H9 (cell line): ENCODE data around the gene MYO5B. TPM values are rescaled to one million over a fixed set of nuclear protein-coding genes. Genes with fewer than 3 reads are reported as not detected.

Experiments used
- DNase-seq: peaks from one replicate; pipeline ENCODE4 v3.0.0-alpha.2; 2017
- H2AFZ ChIP-seq: one replicate; pipeline ENCODE4 v1.6.1; 2013; ENCODE audit warnings: mild to moderate bottlenecking, low read length, control low read depth, moderate library complexity
- H2AK5ac ChIP-seq: 2 replicates; pipeline ENCODE4 v1.6.1; 2013; ENCODE audit warnings: low read length, control low read depth, mixed read lengths; ENCODE audit not compliant: insufficient read length
- H2BK120ac ChIP-seq: one replicate; pipeline ENCODE4 v1.6.1; 2013; ENCODE audit warnings: low read depth, mild to moderate bottlenecking, low read length, control low read depth, inconsistent platforms; ENCODE audit not compliant: poor library complexity, severe bottlenecking
- H2BK12ac ChIP-seq: 2 replicates; pipeline ENCODE4 v1.6.1; 2013; ENCODE audit warnings: low read length, control low read depth, mixed read lengths, low read depth; ENCODE audit not compliant: insufficient read length
- H2BK15ac ChIP-seq: 2 replicates; pipeline ENCODE4 v1.6.1; 2013; ENCODE audit warnings: low read depth, low read length, control low read depth
- H2BK20ac ChIP-seq: one replicate; pipeline ENCODE4 v1.6.1; 2013; ENCODE audit warnings: low read depth, mild to moderate bottlenecking, low read length, control low read depth, inconsistent platforms; ENCODE audit not compliant: poor library complexity, severe bottlenecking
- H2BK5ac ChIP-seq: 2 replicates; pipeline ENCODE4 v1.6.1; 2013; ENCODE audit warnings: low read length, control low read depth, mixed read lengths; ENCODE audit not compliant: insufficient read length
- H3K14ac ChIP-seq: 2 replicates; pipeline ENCODE4 v1.6.1; 2013; ENCODE audit warnings: low read length, control low read depth; ENCODE audit not compliant: insufficient read depth
- H3K18ac ChIP-seq: 2 replicates; pipeline ENCODE4 v1.6.1; 2013; ENCODE audit warnings: low read depth, mild to moderate bottlenecking, mixed read lengths, low read length, control low read depth; ENCODE audit not compliant: insufficient read length
- H3K23ac ChIP-seq: 2 replicates; pipeline ENCODE4 v1.6.1; 2013; ENCODE audit warnings: low read length, control low read depth, mixed read lengths, low read depth; ENCODE audit not compliant: insufficient read length
- H3K23me2 ChIP-seq: 2 replicates; pipeline ENCODE4 v1.6.1; 2013; ENCODE audit warnings: low read depth, mild to moderate bottlenecking, mixed read lengths, low read length, control low read depth; ENCODE audit not compliant: insufficient read length, poor library complexity, severe bottlenecking
- H3K27ac ChIP-seq: 2 replicates; pipeline ENCODE4 v1.5.1; 2013; ENCODE audit warnings: low read length, control low read depth, mixed read lengths, low read depth; ENCODE audit not compliant: insufficient read length
- H3K27me3 ChIP-seq: 2 replicates; pipeline ENCODE4 v1.6.1; 2013; ENCODE audit warnings: low read length, control low read depth, inconsistent platforms; ENCODE audit not compliant: insufficient read depth
- H3K4ac ChIP-seq: 2 replicates; pipeline ENCODE4 v1.6.1; 2013; ENCODE audit warnings: low read depth, mild to moderate bottlenecking, control low read depth, inconsistent platforms, low read length, moderate library complexity
- H3K4me1 ChIP-seq: 2 replicates; pipeline ENCODE4 v1.6.1; 2013; ENCODE audit warnings: low read length, control low read depth, inconsistent platforms; ENCODE audit not compliant: insufficient read depth
- H3K4me2 ChIP-seq: 2 replicates; pipeline ENCODE4 v1.6.1; 2013; ENCODE audit warnings: low read length, control low read depth, mixed read lengths; ENCODE audit not compliant: insufficient read length, insufficient read depth
- H3K56ac ChIP-seq: 2 replicates; pipeline ENCODE4 v1.6.1; 2013; ENCODE audit warnings: low read depth, mild to moderate bottlenecking, mixed read lengths, low read length, control low read depth; ENCODE audit not compliant: insufficient read length
- H3K79me1 ChIP-seq: 2 replicates; pipeline ENCODE4 v1.6.1; 2013; ENCODE audit warnings: low read depth, mild to moderate bottlenecking, moderate library complexity, low read length, control low read depth, inconsistent platforms; ENCODE audit not compliant: insufficient read depth, poor library complexity, severe bottlenecking
- H3K79me2 ChIP-seq: 2 replicates; pipeline ENCODE4 v1.6.1; 2013; ENCODE audit warnings: low read length, control low read depth, inconsistent platforms; ENCODE audit not compliant: insufficient read depth
- H3K9ac ChIP-seq: 2 replicates; pipeline ENCODE4 v1.6.1; 2013; ENCODE audit warnings: low read length, control low read depth, mixed read lengths; ENCODE audit not compliant: insufficient read length; ENCODE audit errors: extremely low read depth
- H3K9me3 ChIP-seq: one replicate; pipeline ENCODE4 v1.6.1; 2013; ENCODE audit warnings: low read depth, low read length, inconsistent platforms; ENCODE audit not compliant: control insufficient read depth
- H3T11ph ChIP-seq: one replicate; pipeline ENCODE4 v1.6.1; 2013; ENCODE audit warnings: mild to moderate bottlenecking, low read length, control low read depth, inconsistent platforms
- H4K20me1 ChIP-seq: one replicate; pipeline ENCODE4 v1.6.1; 2013; ENCODE audit not compliant: control insufficient read depth, insufficient read length, insufficient read depth
- H4K5ac ChIP-seq: 2 replicates; pipeline ENCODE4 v1.6.1; 2013; ENCODE audit warnings: low read depth, mild to moderate bottlenecking, mixed read lengths, low read length, control low read depth; ENCODE audit not compliant: insufficient read length
- H4K8ac ChIP-seq: replicated peaks from 2 replicates; pipeline ENCODE4 v1.6.1; 2013; ENCODE audit warnings: low read length, control low read depth, mixed read lengths, low read depth; ENCODE audit not compliant: insufficient read length
- H4K91ac ChIP-seq: 2 replicates; pipeline ENCODE4 v1.6.1; 2013; ENCODE audit warnings: low read depth, mild to moderate bottlenecking, moderate library complexity, mixed read lengths, low read length, control low read depth; ENCODE audit not compliant: insufficient read length
- H3K27ac Mint-ChIP-seq, 3 experiments: 2 replicates in 2 of 3; 3 replicates in 1 of 3; pipeline ENCODE4 v1.8.0; 2020 to 2021; ENCODE audit warnings: mixed read lengths in 3 of 3, mild to moderate bottlenecking in 1 of 3, moderate library complexity in 1 of 3
- H3K27me3 Mint-ChIP-seq: 2 replicates; pipeline ENCODE4 v1.8.0; 2021; ENCODE audit warnings: low read depth, mild to moderate bottlenecking, moderate library complexity, mixed read lengths
- H3K36me3 Mint-ChIP-seq, 3 experiments: 2 replicates in 2 of 3; 3 replicates in 1 of 3; pipeline ENCODE4 v1.8.0; 2020 to 2021; ENCODE audit warnings: low read depth in 3 of 3, mixed read lengths in 3 of 3; ENCODE audit not compliant: insufficient read depth in 1 of 3
- H3K4me1 Mint-ChIP-seq, 2 experiments: 2 replicates each; pipeline ENCODE4 v1.8.0; 2020; ENCODE audit warnings: mixed read lengths in 2 of 2
- H3K4me3 Mint-ChIP-seq, 2 experiments: 2 replicates in 1 of 2; 3 replicates in 1 of 2; pipeline ENCODE4 v1.8.0; 2020 to 2021; ENCODE audit warnings: mild to moderate bottlenecking in 2 of 2, mixed read lengths in 2 of 2, moderate library complexity in 1 of 2
- H3K9me3 Mint-ChIP-seq, 2 experiments: 2 replicates in 1 of 2; 3 replicates in 1 of 2; pipeline ENCODE4 v1.8.0; 2020; ENCODE audit warnings: mild to moderate bottlenecking in 2 of 2, mixed read lengths in 2 of 2, moderate library complexity in 1 of 2
- WGBS: extraction: QIAGEN DNeasy Blood & Tissue Kit; methylation state at CpG from one replicate; pipeline ENCODE4 v1.1.7; 2013; ENCODE audit warnings: missing lambda C conversion rate, low lambda C conversion rate, mixed read lengths; ENCODE audit not compliant: insufficient read length; ENCODE audit errors: extremely low coverage; 5-methylcytosine and 5-hydroxymethylcytosine counted together
- total RNA-seq: library from RNA; stranded (reverse); gene quantifications from 2 replicates; pipeline ENCODE4 v1.2.1, GENCODE V29; 2021
- TF ChIP-seq, protein P1 (sequence below): fragments of 200-600 bp; sonication (generic); conservative IDR thresholded peaks from 3 replicates; pipeline ENCODE4 v1.8.0; 2021; ENCODE audit warnings: antibody characterized with exemption, mild to moderate bottlenecking

MYO5B gene
- total RNA-seq, 1 experiment from 2014 or later = 9.3 TPM

DNA sequence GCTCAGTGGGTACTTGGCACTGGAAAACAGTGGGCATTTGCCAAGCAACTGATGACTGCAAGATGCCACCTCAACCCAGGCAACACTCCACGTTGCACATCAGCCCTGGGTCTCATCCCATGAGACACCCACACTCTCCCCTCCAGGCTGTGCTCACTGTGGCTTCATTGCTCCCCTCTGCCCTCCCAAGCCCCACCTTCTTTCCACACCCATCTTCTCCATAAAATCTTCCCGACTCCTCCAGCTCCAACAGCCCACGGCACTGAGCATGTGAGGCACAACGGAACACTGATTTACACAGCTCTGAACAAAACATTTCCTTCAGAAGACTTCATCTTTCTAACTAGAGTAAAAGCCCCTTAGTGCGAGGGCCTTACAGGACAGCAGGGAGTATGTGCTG is 263.8 kb downstream of the MYO5B start:
- Histone ChIP-seq H3K4ac (no peak overlapping the region), H3K14ac (no peak overlapping the region), H3K27ac (no peak overlapping the region), H3K4me1 (no peaks in the 10 kb centered on the region), H2BK15ac (no peak overlapping the region), H3K4me2 (no peak overlapping the region), H4K5ac (no peak overlapping the region), H2AFZ (no peak overlapping the region), H3K23me2 (no peaks in the 10 kb centered on the region), H2BK12ac (no peak overlapping the region), H4K8ac (no peak overlapping the region), H2AK5ac (no peak overlapping the region), H4K20me1 (peaks cover 3% of the 10 kb centered on the region), H3K18ac (no peak overlapping the region), H3K27me3 (no peaks in the 10 kb centered on the region), H2BK120ac (no peak overlapping the region), H2BK5ac (no peak overlapping the region), H3K9me3 (no peaks in the 10 kb centered on the region), H3T11ph (no peak overlapping the region), H3K56ac (no peak overlapping the region), H2BK20ac (no peak overlapping the region), H3K9ac (no peak overlapping the region), H3K79me1 (no peaks in the 10 kb centered on the region), H4K91ac (no peak overlapping the region), H3K79me2 (no peaks in the 10 kb centered on the region), H3K23ac (no peak overlapping the region)
- no peaks in the 10 kb centered on the region for H3K27me3 Mint-ChIP-seq
- peaks cover 0 to 6% of the 10 kb centered on the region in 2 experiments; a peak in 2 of 4 replicates for H3K4me1 Mint-ChIP-seq
- no peak overlapping the region for H3K4me3 Mint-ChIP-seq
- no peaks in the 10 kb centered on the region for H3K9me3 Mint-ChIP-seq
- peaks cover 0 to under 1% (median 0%) of the 10 kb centered on the region in 3 experiments; a peak in 2 of 7 replicates for H3K36me3 Mint-ChIP-seq
- DNase-seq = no peak
- TF ChIP-seq, protein P1, sequence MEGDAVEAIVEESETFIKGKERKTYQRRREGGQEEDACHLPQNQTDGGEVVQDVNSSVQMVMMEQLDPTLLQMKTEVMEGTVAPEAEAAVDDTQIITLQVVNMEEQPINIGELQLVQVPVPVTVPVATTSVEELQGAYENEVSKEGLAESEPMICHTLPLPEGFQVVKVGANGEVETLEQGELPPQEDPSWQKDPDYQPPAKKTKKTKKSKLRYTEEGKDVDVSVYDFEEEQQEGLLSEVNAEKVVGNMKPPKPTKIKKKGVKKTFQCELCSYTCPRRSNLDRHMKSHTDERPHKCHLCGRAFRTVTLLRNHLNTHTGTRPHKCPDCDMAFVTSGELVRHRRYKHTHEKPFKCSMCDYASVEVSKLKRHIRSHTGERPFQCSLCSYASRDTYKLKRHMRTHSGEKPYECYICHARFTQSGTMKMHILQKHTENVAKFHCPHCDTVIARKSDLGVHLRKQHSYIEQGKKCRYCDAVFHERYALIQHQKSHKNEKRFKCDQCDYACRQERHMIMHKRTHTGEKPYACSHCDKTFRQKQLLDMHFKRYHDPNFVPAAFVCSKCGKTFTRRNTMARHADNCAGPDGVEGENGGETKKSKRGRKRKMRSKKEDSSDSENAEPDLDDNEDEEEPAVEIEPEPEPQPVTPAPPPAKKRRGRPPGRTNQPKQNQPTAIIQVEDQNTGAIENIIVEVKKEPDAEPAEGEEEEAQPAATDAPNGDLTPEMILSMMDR = no peak
- H3K27ac Mint-ChIP-seq = no peak overlapping the region; a peak in 2 of 7 replicates
- no CpG with 5 or more reads among the region's 5 CpGs for WGBS
